GM12878 (cell line): ENCODE data around the gene TEX30. TPM values are rescaled to one million over a fixed set of nuclear protein-coding genes. Genes with fewer than 3 reads are reported as not detected.

Source experiments
- ATAC-seq: fragments of 200-7000 bp; cut with Tn5 transposase; 3 replicates; pipeline ENCODE4 v1.9.1; 2020; ENCODE audit warnings: mild to moderate bottlenecking, moderate library complexity
- BruUV-seq: library from RNA; stranded (reverse); fragments of 400-500 nt; replicated peaks from 2 replicates; lab custom pipeline; 2021; lab: Mats Ljungman, UMichigan
- CTCF ChIA-PET: fragments of 300-600 bp; sonication (Branson Sonifier 250); formaldehyde crosslinking; extraction: SDS; loops from one replicate; lab custom pipeline; 2021; ENCODE audit warnings: inconsistent platforms; lab: Yijun Ruan, JAX
- POLR2A ChIA-PET: fragments of 350-600 bp; formaldehyde crosslinking; extraction: SDS; loops from one replicate; lab custom pipeline; 2021; ENCODE audit warnings: inconsistent platforms; lab: Charles Lee
- RAD21 ChIA-PET: fragments of 300-600 bp; sonication (Branson Sonifier 250); formaldehyde crosslinking; loops from one replicate; lab custom pipeline; 2023; ENCODE audit warnings: antibody characterized with exemption; ENCODE audit not compliant: unreplicated experiment; lab: Charles Lee
- SMC1A ChIA-PET: fragments of 300-600 bp; sonication (Branson Sonifier 250); formaldehyde crosslinking; loops from one replicate; lab custom pipeline; 2023; ENCODE audit not compliant: unreplicated experiment, uncharacterized antibody; lab: Charles Lee
- DNase-seq: peaks from one replicate; pipeline ENCODE4 v3.0.0-alpha.2; 2011; ENCODE audit warnings: low read depth, low spot score
- FAIRE-seq: peaks from 3 replicates; lab custom pipeline; 2011; peaks lifted over from hg19 to GRCh38; lab: Jason Lieb, UNC
- H2AFZ ChIP-seq: 2 replicates; pipeline ENCODE4 v1.6.0; 2011; ENCODE audit warnings: low read depth, low read length, control low read depth; ENCODE audit not compliant: control insufficient read depth
- H3K27ac ChIP-seq: 2 replicates; pipeline ENCODE4 v1.5.1; 2011; ENCODE audit warnings: control low read depth; ENCODE audit not compliant: control insufficient read depth, insufficient read depth
- H3K27me3 ChIP-seq, 2 experiments: replicated peaks in 1 of 2; 2 replicates each; pipeline versions ENCODE4 v1.6.0 to v1.6.1; 2011; ENCODE audit warnings: low read length in 1 of 2; ENCODE audit not compliant: control insufficient read depth in 2 of 2, insufficient read depth in 2 of 2
- H3K36me3 ChIP-seq, 2 experiments: 2 replicates each; pipeline ENCODE4 v1.5.1; 2011; ENCODE audit warnings: low read length in 1 of 2; ENCODE audit not compliant: control insufficient read depth in 2 of 2, insufficient read depth in 2 of 2
- H3K4me1 ChIP-seq: 2 replicates; pipeline ENCODE4 v1.6.1; 2011; ENCODE audit warnings: mild to moderate bottlenecking, low read length, moderate library complexity, mixed read lengths; ENCODE audit not compliant: control insufficient read depth, insufficient read depth
- H3K4me2 ChIP-seq: 2 replicates; pipeline ENCODE4 v1.6.0; 2011; ENCODE audit warnings: control low read depth; ENCODE audit not compliant: control insufficient read depth, insufficient read depth
- H3K4me3 ChIP-seq: fragments of 200-600 bp; sonication (generic); 2 replicates; pipeline ENCODE4 v1.5.1; 2016
- H3K79me2 ChIP-seq: 2 replicates; pipeline ENCODE4 v1.6.0; 2011; ENCODE audit warnings: low read length; ENCODE audit not compliant: control insufficient read depth, insufficient read depth
- H3K9ac ChIP-seq: 2 replicates; pipeline ENCODE4 v1.8.0; 2011; ENCODE audit warnings: low read length, control low read depth, mixed read lengths; ENCODE audit not compliant: control insufficient read depth, insufficient read depth
- H3K9me3 ChIP-seq: replicated peaks from 3 replicates; pipeline ENCODE4 v1.5.1; 2011; ENCODE audit warnings: mild to moderate bottlenecking, low read length; ENCODE audit not compliant: control insufficient read depth, insufficient read depth
- H4K20me1 ChIP-seq: 2 replicates; pipeline ENCODE4 v1.6.0; 2011; ENCODE audit not compliant: control insufficient read depth, insufficient read depth
- ATF7 ChIP-seq: fragments of 450-650 bp; IDR thresholded peaks from 2 replicates; pipeline ENCODE4 v1.6.1; 2016; ENCODE audit warnings: low read depth, mild to moderate bottlenecking
- CHD1 ChIP-seq: IDR thresholded peaks from 2 replicates; pipeline ENCODE4 v1.6.1; 2012; ENCODE audit warnings: low read depth, low read length, improper control_type of control experiment
- ETV6 ChIP-seq, 2 experiments: fragments of 450-650 bp in 1 of 2; IDR thresholded peaks in 1 of 2; conservative IDR thresholded peaks in 1 of 2; 2 replicates each; pipeline ENCODE4 v1.6.1; 2014; ENCODE audit warnings: antibody characterized with exemption in 1 of 2, borderline replicate concordance in 1 of 2, low read depth in 1 of 2, mild to moderate bottlenecking in 1 of 2, moderate library complexity in 1 of 2
- NFXL1 ChIP-seq: fragments of 450-650 bp; IDR thresholded peaks from 2 replicates; pipeline ENCODE4 v1.6.1; 2017; ENCODE audit warnings: antibody characterized with exemption, mild to moderate bottlenecking, borderline replicate concordance
- PAX8 ChIP-seq: fragments of 450-650 bp; IDR thresholded peaks from 2 replicates; pipeline ENCODE4 v1.6.1; 2017; ENCODE audit warnings: mild to moderate bottlenecking, moderate library complexity
- POLR2AphosphoS5 ChIP-seq: IDR thresholded peaks from 2 replicates; pipeline ENCODE4 v1.6.1; 2011; ENCODE audit warnings: mild to moderate bottlenecking, low read length, inconsistent platforms
- RAD51 ChIP-seq: fragments of 450-650 bp; IDR thresholded peaks from 2 replicates; pipeline ENCODE4 v1.6.1; 2016; ENCODE audit warnings: moderate library complexity, mild to moderate bottlenecking, inconsistent platforms
- SREBF1 ChIP-seq: IDR thresholded peaks from 2 replicates; pipeline ENCODE4 v1.6.1; 2012; ENCODE audit warnings: mild to moderate bottlenecking, low read length
- WRNIP1 ChIP-seq: IDR thresholded peaks from 2 replicates; pipeline ENCODE4 v1.6.1; 2011; ENCODE audit warnings: low read depth, low read length, improper control_type of control experiment, borderline replicate concordance
- ZNF207 ChIP-seq: fragments of 450-650 bp; IDR thresholded peaks from 2 replicates; pipeline ENCODE4 v1.6.1; 2014; ENCODE audit warnings: antibody characterized with exemption, mild to moderate bottlenecking, borderline replicate concordance
- ZNF384 ChIP-seq: IDR thresholded peaks from 2 replicates; pipeline ENCODE4 v1.6.1; 2012; ENCODE audit warnings: low read depth, mild to moderate bottlenecking, low read length, improper control_type of control experiment, borderline replicate concordance
- ZSCAN29 ChIP-seq: fragments of 450-650 bp; IDR thresholded peaks from 2 replicates; pipeline ENCODE4 v1.6.1; 2017; ENCODE audit warnings: mild to moderate bottlenecking, moderate library complexity
- ZZZ3 ChIP-seq: IDR thresholded peaks from 2 replicates; pipeline ENCODE4 v1.6.1; 2011; ENCODE audit warnings: low read depth; ENCODE audit not compliant: control insufficient read depth, insufficient read length
- WGBS: methylation state at CpG from one replicate; pipeline ENCODE4 v1.1.6; 2016; ENCODE audit warnings: low lambda C conversion rate; ENCODE audit not compliant: insufficient replicate concordance, insufficient coverage; ENCODE audit errors: missing lambda C conversion rate; 5-methylcytosine and 5-hydroxymethylcytosine counted together
- in situ Hi-C: fragments of 300-500 bp; cut with MboI; formaldehyde crosslinking; loops from 9 replicates; pipeline ENCODE4 v1.14.3; 2018; ENCODE audit warnings: mixed read lengths
- intact Hi-C: fragments of 100-400 bp; cut with micrococcal nuclease; formaldehyde crosslinking; loops from one replicate; pipeline ENCODE4 v1.14.2; 2022; ENCODE audit not compliant: unreplicated experiment
- polyA plus RNA-seq, 11 experiments: library from polyadenylated mRNA; depleted of rRNA in 4 of 11; unstranded in 6 of 11; stranded (reverse) in 5 of 11; fragments of >200 nt; fragmentation: Nextera tagmentation in 4 of 11; fragmentation: Illumina TruSeq in 1 of 11; extraction: Ambion mirVana in 4 of 11; extraction: Trizol in 1 of 11; gene quantifications; 1 replicate in 1 of 11; 2 replicates in 10 of 11; pipeline versions ENCODE4 v1.2.1 to v1.2.3, GENCODE V29; 2011 to 2016; ENCODE audit warnings: inconsistent platforms in 2 of 11, missing spikeins in 2 of 11, low read depth in 1 of 11
- total RNA-seq, 4 experiments: library from RNA; depleted of rRNA in 3 of 4; stranded (reverse); fragments of >200 nt in 3 of 4; fragmentation: Illumina TruSeq in 1 of 4; extraction: Trizol in 1 of 4; gene quantifications; 2 replicates each; pipeline versions ENCODE4 v1.2.1 to v1.2.3, GENCODE V29; 2013 to 2021
- TF ChIP-seq, protein P1 (sequence below): IDR thresholded peaks from 2 replicates; pipeline ENCODE4 v1.6.1; 2012; ENCODE audit warnings: improper control_type of control experiment, low read depth, low read length; ENCODE audit not compliant: insufficient replicate concordance
- TF ChIP-seq, protein P2 (sequence below): IDR thresholded peaks from 2 replicates; pipeline ENCODE4 v1.6.1; 2012; ENCODE audit warnings: low read depth, low read length, improper control_type of control experiment

Gene TEX30
- total and polyA plus RNA-seq, 10 of the 15 experiments (the other 5 are each of a cell fraction or from before 2014, with no cell fraction given): 19.7 to 114 (median 25.0) TPM

DNA sequence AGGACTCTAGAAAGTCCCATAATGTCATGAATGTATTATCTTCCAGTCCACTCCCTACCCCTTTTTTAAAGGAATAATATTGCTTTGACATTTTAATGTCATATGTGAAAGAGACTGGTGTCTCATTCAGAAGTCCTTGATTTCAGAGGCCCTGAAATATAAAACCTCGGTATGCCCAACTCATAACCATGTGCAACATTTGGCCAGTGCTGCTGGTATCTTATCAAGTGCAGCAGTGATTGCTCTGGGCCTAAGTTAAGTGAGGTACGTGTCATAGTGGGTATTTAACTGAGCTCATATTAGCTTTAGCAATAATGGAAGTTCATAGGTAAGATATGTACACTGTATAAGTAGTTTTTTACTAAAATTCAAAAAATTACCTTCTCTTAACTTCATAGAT, 14.7 kb downstream of the TEX30 start (continued):
- TF ChIP-seq, protein P1, sequence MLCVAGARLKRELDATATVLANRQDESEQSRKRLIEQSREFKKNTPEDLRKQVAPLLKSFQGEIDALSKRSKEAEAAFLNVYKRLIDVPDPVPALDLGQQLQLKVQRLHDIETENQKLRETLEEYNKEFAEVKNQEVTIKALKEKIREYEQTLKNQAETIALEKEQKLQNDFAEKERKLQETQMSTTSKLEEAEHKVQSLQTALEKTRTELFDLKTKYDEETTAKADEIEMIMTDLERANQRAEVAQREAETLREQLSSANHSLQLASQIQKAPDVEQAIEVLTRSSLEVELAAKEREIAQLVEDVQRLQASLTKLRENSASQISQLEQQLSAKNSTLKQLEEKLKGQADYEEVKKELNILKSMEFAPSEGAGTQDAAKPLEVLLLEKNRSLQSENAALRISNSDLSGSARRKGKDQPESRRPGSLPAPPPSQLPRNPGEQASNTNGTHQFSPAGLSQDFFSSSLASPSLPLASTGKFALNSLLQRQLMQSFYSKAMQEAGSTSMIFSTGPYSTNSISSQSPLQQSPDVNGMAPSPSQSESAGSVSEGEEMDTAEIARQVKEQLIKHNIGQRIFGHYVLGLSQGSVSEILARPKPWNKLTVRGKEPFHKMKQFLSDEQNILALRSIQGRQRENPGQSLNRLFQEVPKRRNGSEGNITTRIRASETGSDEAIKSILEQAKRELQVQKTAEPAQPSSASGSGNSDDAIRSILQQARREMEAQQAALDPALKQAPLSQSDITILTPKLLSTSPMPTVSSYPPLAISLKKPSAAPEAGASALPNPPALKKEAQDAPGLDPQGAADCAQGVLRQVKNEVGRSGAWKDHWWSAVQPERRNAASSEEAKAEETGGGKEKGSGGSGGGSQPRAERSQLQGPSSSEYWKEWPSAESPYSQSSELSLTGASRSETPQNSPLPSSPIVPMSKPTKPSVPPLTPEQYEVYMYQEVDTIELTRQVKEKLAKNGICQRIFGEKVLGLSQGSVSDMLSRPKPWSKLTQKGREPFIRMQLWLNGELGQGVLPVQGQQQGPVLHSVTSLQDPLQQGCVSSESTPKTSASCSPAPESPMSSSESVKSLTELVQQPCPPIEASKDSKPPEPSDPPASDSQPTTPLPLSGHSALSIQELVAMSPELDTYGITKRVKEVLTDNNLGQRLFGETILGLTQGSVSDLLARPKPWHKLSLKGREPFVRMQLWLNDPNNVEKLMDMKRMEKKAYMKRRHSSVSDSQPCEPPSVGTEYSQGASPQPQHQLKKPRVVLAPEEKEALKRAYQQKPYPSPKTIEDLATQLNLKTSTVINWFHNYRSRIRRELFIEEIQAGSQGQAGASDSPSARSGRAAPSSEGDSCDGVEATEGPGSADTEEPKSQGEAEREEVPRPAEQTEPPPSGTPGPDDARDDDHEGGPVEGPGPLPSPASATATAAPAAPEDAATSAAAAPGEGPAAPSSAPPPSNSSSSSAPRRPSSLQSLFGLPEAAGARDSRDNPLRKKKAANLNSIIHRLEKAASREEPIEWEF: no peak
- TF ChIP-seq WRNIP1: no peak

- intact Hi-C loops (no loop called here), in situ Hi-C loops (no loop called here)
- ChIA-PET POLR2A (interaction anchor here (0.5 to 1.0 kb wide), 3 partner anchors 72 to 318 kb away, joined by 3 to 4 read pairs (median 3); no protein-coding TSS in a partner anchor), CTCF (interaction anchor here (1.5 kb wide), 1 partner anchor 17 kb away, joined by 3 read pairs; the partner anchor contains the start of gene TEX30), RAD21 (no interaction called here), SMC1A (no interaction called here)
- H3K4me2 ChIP-seq: no peak overlapping the region
- H3K27ac ChIP-seq: no peak overlapping the region
- H3K9ac ChIP-seq: no peak overlapping the region
- H3K36me3 ChIP-seq: no peaks in the 10 kb centered on the region
- H3K79me2 ChIP-seq: no peaks in the 10 kb centered on the region
- BruUV-seq: no TSS peak
- no peak overlapping the region for H2AFZ ChIP-seq
- TF ChIP-seq CHD1 (no peak), ATF7 (no peak), ETV6 (conservative IDR thresholded peaks at IDR 0.05 in 1 of 2, IDR thresholded peaks at IDR 0.05 in 1 of 2; ENCODE audit: borderline replicate concordance in 1 of 2, low read depth in 1 of 2) (no peak), NFXL1 (no peak), ZNF207 (no peak), RAD51 (no peak), SREBF1 (no peak), ZSCAN29 (no peak), ZNF384 (no peak), POLR2AphosphoS5 (no peak), ZZZ3 (no peak), PAX8 (no peak)
- TF ChIP-seq, protein P2, sequence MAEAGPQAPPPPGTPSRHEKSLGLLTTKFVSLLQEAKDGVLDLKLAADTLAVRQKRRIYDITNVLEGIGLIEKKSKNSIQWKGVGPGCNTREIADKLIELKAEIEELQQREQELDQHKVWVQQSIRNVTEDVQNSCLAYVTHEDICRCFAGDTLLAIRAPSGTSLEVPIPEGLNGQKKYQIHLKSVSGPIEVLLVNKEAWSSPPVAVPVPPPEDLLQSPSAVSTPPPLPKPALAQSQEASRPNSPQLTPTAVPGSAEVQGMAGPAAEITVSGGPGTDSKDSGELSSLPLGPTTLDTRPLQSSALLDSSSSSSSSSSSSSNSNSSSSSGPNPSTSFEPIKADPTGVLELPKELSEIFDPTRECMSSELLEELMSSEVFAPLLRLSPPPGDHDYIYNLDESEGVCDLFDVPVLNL: no peak
- 13% methylated on average over 1 of the region's 1 CpG for WGBS
- no peaks in the 10 kb centered on the region for H3K9me3 ChIP-seq
- H3K4me3 ChIP-seq: no peak overlapping the region
- H3K27me3 ChIP-seq: no peaks in the 10 kb centered on the region
- no peaks in the 10 kb centered on the region for H4K20me1 ChIP-seq
- no peaks in the 10 kb centered on the region for H3K4me1 ChIP-seq
- DNase-seq (no peak), ATAC-seq (no peak), FAIRE-seq (no peak)
Measured at GRCh38 chr13:102757006-102757405, 16.6 kb downstream of the TEX30 start.
